GM12878 (cell line): ENCODE results near the gene SEC11C. TPM values are rescaled to one million over a fixed set of nuclear protein-coding genes. Genes with fewer than 3 reads are reported as not detected.

Source experiments
- CUX1 ChIP-seq: IDR thresholded peaks from 2 replicates; pipeline ENCODE4 v1.6.1; 2012; ENCODE audit warnings: improper control_type of control experiment, low read depth, low read length; ENCODE audit not compliant: insufficient replicate concordance
- EP300 ChIP-seq, 2 experiments: fragments of 150-350 bp in 1 of 2; IDR thresholded peaks; 2 replicates each; pipeline ENCODE4 v1.6.1; 2011 to 2012; ENCODE audit warnings: low read depth in 2 of 2, low read length in 2 of 2, borderline replicate concordance in 1 of 2, improper control_type of control experiment in 1 of 2, inconsistent platforms in 1 of 2; ENCODE audit not compliant: control insufficient read depth in 1 of 2
- IKZF1 ChIP-seq: fragments of 450-650 bp; conservative IDR thresholded peaks from 2 replicates; pipeline ENCODE4 v1.6.1; 2017; ENCODE audit warnings: antibody characterized with exemption, mild to moderate bottlenecking
- IRF3 ChIP-seq: fragments of 450-650 bp; IDR thresholded peaks from 2 replicates; pipeline ENCODE4 v1.6.1; 2014; ENCODE audit warnings: mild to moderate bottlenecking
- KAT2A ChIP-seq: conservative IDR thresholded peaks from 2 replicates; pipeline ENCODE4 v1.6.1; 2011; ENCODE audit warnings: low read depth, low read length; ENCODE audit not compliant: control insufficient read depth
- MEF2A ChIP-seq: IDR thresholded peaks from 2 replicates; pipeline ENCODE4 v1.6.1; 2011; ENCODE audit warnings: low read depth, mild to moderate bottlenecking, low read length, moderate library complexity; ENCODE audit not compliant: insufficient read depth
- NFYA ChIP-seq: IDR thresholded peaks from 2 replicates; pipeline ENCODE4 v1.6.1; 2011; ENCODE audit warnings: low read depth, mild to moderate bottlenecking, low read length, improper control_type of control experiment, borderline replicate concordance
- POLR2A ChIP-seq: IDR thresholded peaks from 2 replicates; pipeline ENCODE4 v1.6.1; 2011; ENCODE audit warnings: low read depth, mild to moderate bottlenecking, low read length
- PRDM15 ChIP-seq: fragments of 450-650 bp; formaldehyde crosslinking; IDR thresholded peaks from 2 replicates; pipeline ENCODE4 v1.4.0; 2020; ENCODE audit warnings: mild to moderate bottlenecking, moderate library complexity
- RELB ChIP-seq: fragments of 450-650 bp; IDR thresholded peaks from 2 replicates; pipeline ENCODE4 v1.6.1; 2017; ENCODE audit warnings: low read depth, mild to moderate bottlenecking, moderate library complexity
- SREBF1 ChIP-seq: IDR thresholded peaks from 2 replicates; pipeline ENCODE4 v1.6.1; 2012; ENCODE audit warnings: mild to moderate bottlenecking, low read length
- STAT1 ChIP-seq: fragments of 450-650 bp; conservative IDR thresholded peaks from 2 replicates; pipeline ENCODE4 v1.6.1; 2014; ENCODE audit warnings: antibody characterized with exemption, mild to moderate bottlenecking
- WRNIP1 ChIP-seq: IDR thresholded peaks from 2 replicates; pipeline ENCODE4 v1.6.1; 2011; ENCODE audit warnings: low read depth, low read length, improper control_type of control experiment, borderline replicate concordance
- YY1 ChIP-seq: IDR thresholded peaks from 2 replicates; pipeline ENCODE4 v1.6.1; 2011; ENCODE audit warnings: low read depth, mild to moderate bottlenecking, low read length
- ZBTB4 ChIP-seq: fragments of 450-650 bp; formaldehyde crosslinking; IDR thresholded peaks from 2 replicates; pipeline ENCODE4 v1.4.0; 2022; ENCODE audit warnings: mild to moderate bottlenecking, moderate library complexity
- polyA plus RNA-seq, 11 experiments: library from polyadenylated mRNA; depleted of rRNA in 4 of 11; unstranded in 6 of 11; stranded (reverse) in 5 of 11; fragments of >200 nt; fragmentation: Nextera tagmentation in 4 of 11; fragmentation: Illumina TruSeq in 1 of 11; extraction: Ambion mirVana in 4 of 11; extraction: Trizol in 1 of 11; gene quantifications; 1 replicate in 1 of 11; 2 replicates in 10 of 11; pipeline versions ENCODE4 v1.2.1 to v1.2.3, GENCODE V29; 2011 to 2016; ENCODE audit warnings: inconsistent platforms in 2 of 11, missing spikeins in 2 of 11, low read depth in 1 of 11
- total RNA-seq, 4 experiments: library from RNA; depleted of rRNA in 3 of 4; stranded (reverse); fragments of >200 nt in 3 of 4; fragmentation: Illumina TruSeq in 1 of 4; extraction: Trizol in 1 of 4; gene quantifications; 2 replicates each; pipeline versions ENCODE4 v1.2.1 to v1.2.3, GENCODE V29; 2013 to 2021

SEC11C gene
- total and polyA plus RNA-seq, 10 of the 15 experiments (the other 5 are each of a cell fraction or from before 2014, with no cell fraction given): 124 to 649 (median 211) TPM

GRCh38 chr18:59142274-59142673, 2.6 kb downstream of the SEC11C start (continued):
- TF ChIP-seq PRDM15 (CRISPR knock-in tag) (no peak), CUX1 (no peak), POLR2A (no peak), KAT2A (no peak), RELB (peak; percentile 45; the same call in 1 of the 2 replicates), EP300 (IDR thresholded peaks at IDR 0.05; ENCODE audit: borderline replicate concordance in 1 of 2, control insufficient read depth in 1 of 2, low read depth in 2 of 2, low read length in 2 of 2) (peak in 1 of 2 experiments; percentile 50; a peak in 1 of 4 replicates), ZBTB4 (CRISPR knock-in tag) (no peak), SREBF1 (no peak), IRF3 (no peak), STAT1 (no peak), NFYA (no peak), YY1 (no peak), IKZF1 (peak; percentile 2; the same call in 1 of the 2 replicates), MEF2A (0 out of 2 replicates have a peak, but pooled peaks have one; percentile 54), WRNIP1 (no peak)
